Astrocyte of the spinal cord (primary cell): ENCODE data around the gene TEX53.

Source experiments
- DNase-seq: peaks from one replicate; pipeline ENCODE4 v3.0.0; 2011; ENCODE audit warnings: low read depth, low spot score
- H3K4me3 ChIP-seq: 2 replicates; pipeline ENCODE4 v1.5.1; 2011; ENCODE audit warnings: low read depth, mild to moderate bottlenecking, low read length, moderate library complexity
- CTCF ChIP-seq: IDR thresholded peaks from 2 replicates; pipeline ENCODE4 v1.5.1; 2012; ENCODE audit warnings: low read depth, mild to moderate bottlenecking, low read length, inconsistent platforms
- in situ Hi-C: cut with HindIII; loops from 2 replicates; pipeline ENCODE4 v1.10.0; 2017; ENCODE audit warnings: low sequenced_read_pairs

TEX53 gene

GRCh38 chr9:114657705-114658104 is at the start of gene TEX53:
Gene TEX53, minus strand, starts transcription at chr9:114657805. Its CDS starts 31 bp downstream, at chr9:114657774.
- no peak for DNase-seq

DNA sequence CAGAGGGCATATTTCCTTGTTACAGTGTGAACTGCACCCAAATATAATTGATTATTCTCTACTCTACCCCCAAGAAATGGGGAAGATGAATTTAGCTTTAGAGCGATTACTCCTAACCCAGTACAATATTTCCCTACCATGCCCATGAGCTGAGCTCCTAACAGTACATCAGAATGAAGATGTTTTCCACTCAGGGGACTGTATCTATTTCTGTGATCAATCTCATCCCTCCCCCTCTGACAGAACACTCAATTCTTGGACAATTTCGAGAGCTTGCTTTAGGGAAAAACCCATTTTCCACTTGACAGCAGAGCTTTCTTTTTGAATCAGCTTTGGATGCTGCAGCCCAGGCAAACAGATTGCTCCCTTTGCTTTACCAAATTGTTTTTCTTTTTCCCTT is 49.1 kb upstream of the TEX53 start:
- no peak for TF ChIP-seq CTCF
- in situ Hi-C loops, result no loop called here
- no peak overlapping the region for H3K4me3 ChIP-seq
- DNase-seq, result no peak

More at GRCh38 chr9:114657705-114658104, at the start of gene TEX53:
- H3K4me3 ChIP-seq, result no peak within 1 kb of the TSS
- TF ChIP-seq CTCF, result no peak
- in situ Hi-C loops, result no loop called here

DNA sequence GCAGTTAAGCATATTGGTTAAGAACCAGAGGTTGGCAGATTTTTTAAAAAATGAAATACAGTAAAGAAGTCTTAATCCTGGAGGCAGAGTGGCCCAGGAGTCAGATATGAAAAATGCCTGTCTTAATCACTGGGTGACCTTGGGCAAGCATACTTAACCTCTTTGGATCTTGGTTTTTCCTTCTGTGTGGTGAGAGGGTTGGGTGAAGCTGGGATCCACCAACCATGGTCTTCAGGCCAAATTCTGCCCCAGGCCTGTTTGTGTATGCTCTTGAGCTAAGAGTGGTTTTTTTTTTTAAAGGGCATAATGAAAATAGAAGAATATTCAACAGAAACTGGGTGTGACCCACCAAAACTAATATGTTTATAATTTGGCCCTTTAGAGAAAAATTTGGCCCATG is 44.4 kb upstream of the TEX53 start:
- in situ Hi-C loops, result no loop called here
- no peak overlapping the region for H3K4me3 ChIP-seq
- TF ChIP-seq CTCF, result no peak
- no peak for DNase-seq

- TF ChIP-seq CTCF, result no peak
- no peak for DNase-seq
- H3K4me3 ChIP-seq, result no peak overlapping the region
- in situ Hi-C loops, result no loop called here
These were observed 40.3 kb upstream of the TEX53 start for GRCh38 chr9:114697951-114698351.

DNA sequence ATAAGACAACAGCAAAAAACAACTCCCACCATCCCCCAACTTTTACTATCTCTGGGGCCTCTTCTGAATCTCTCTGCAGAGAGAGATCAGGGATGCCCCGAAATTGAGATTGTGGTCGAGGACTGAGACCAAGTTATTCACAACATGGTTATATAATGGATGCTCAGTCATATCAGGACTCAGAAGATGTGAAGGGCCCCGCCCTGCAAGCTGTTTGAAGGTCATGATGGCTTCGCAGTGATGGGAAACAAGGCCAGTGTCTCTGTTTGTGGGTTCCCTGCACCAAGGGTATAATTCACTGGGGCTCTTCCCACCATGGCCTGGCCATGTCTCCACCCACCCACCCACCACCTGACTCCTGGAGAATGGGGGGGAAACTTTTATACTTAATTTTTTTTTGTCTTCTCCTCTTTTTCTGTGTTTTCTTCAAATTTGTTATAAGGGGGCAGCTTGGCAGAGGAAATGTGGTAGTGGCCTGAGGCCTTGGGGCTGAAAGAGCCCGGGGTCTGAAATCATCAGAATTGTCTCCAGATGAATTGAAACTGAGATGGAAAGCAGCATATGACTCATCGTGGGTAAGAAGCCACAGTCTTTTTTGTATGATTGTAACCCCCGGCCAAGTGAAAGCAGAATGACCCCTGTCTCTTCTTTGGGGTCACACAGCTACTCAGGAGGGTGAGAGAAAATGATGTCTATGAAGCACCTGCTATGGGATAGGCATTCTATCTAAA is 39.4 kb upstream of the TEX53 start:
- peak; percentile 56 for DNase-seq

DNA sequence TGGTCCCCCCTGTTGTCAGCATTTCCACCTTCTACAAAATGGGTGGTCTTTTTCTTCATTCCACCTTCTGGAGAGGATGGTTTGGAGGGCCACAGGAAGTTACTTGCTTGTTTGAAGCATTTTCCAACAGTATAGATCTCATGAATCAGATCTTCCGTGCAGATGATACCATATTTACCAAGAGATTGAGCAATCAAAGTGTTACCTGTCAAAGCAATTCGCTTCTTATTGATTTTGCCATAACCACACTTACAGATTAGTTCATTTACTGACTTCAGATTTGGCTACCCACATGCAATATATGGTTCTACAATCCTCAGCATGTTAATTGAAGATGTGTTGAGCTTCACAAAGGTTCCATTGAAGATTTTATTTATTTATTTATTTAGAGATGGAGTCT is 38.3 kb upstream of the TEX53 start:
- in situ Hi-C loops, result no loop called here
- TF ChIP-seq CTCF, result no peak

More for the DNA sequence above, 39.4 kb upstream of the TEX53 start:
- in situ Hi-C loops, result no loop called here
- TF ChIP-seq CTCF, result no peak
- no peak overlapping the region for H3K4me3 ChIP-seq

More for the DNA sequence above, 38.3 kb upstream of the TEX53 start:
- no peak for DNase-seq
- no peak overlapping the region for H3K4me3 ChIP-seq
